HUES48 (cell line): ENCODE results near the gene CPM.

Experiments used
- H3K27ac ChIP-seq: one replicate; pipeline ENCODE4 v1.7.0; 2013; ENCODE audit warnings: low read depth, low read length, inconsistent platforms
- H3K27me3 ChIP-seq: 2 replicates; pipeline ENCODE4 v1.6.1; 2013; ENCODE audit warnings: mild to moderate bottlenecking, low read length; ENCODE audit not compliant: control insufficient read depth, insufficient read depth
- H3K36me3 ChIP-seq: 2 replicates; pipeline ENCODE4 v1.6.1; 2013; ENCODE audit warnings: low read length; ENCODE audit not compliant: control insufficient read depth, insufficient read depth
- H3K4me1 ChIP-seq: 2 replicates; pipeline ENCODE4 v1.6.1; 2013; ENCODE audit warnings: mild to moderate bottlenecking, low read length; ENCODE audit not compliant: control insufficient read depth, insufficient read depth
- H3K4me3 ChIP-seq: 2 replicates; pipeline ENCODE4 v1.5.1; 2013; ENCODE audit warnings: mild to moderate bottlenecking, low read depth, low read length
- H3K9ac ChIP-seq: 2 replicates; pipeline ENCODE4 v1.6.1; 2013; ENCODE audit warnings: mild to moderate bottlenecking, low read depth, low read length, moderate library complexity
- H3K9me3 ChIP-seq: 2 replicates; pipeline ENCODE4 v1.6.1; 2013; ENCODE audit warnings: low read length; ENCODE audit not compliant: control insufficient read depth, insufficient read depth

The CPM gene

DNA sequence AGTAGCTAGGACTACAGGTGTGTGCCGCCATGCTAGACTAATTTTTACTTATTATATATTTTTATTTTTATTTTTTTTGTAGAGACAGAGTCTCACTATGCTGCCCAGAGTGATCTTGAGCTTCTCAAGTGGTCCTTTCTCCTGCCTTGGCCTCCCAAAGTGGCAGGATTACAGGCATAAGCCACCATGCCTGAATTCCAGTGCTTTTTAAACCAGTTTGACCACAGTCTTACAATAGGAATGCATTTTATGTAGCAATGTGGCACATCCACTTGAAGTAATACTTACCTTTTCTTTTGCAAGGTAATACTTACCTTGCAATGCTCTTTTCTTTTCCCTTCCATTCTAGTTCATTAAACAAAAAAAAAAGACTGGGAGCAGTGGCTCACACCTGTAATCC is 38.0 kb upstream of the CPM start:
- Histone ChIP-seq H3K9ac (no peak overlapping the region), H3K27ac (no peak overlapping the region), H3K36me3 (no peaks in the 10 kb centered on the region), H3K27me3 (no peaks in the 10 kb centered on the region), H3K4me3 (no peak overlapping the region), H3K9me3 (no peaks in the 10 kb centered on the region), H3K4me1 (no peaks in the 10 kb centered on the region)

DNA sequence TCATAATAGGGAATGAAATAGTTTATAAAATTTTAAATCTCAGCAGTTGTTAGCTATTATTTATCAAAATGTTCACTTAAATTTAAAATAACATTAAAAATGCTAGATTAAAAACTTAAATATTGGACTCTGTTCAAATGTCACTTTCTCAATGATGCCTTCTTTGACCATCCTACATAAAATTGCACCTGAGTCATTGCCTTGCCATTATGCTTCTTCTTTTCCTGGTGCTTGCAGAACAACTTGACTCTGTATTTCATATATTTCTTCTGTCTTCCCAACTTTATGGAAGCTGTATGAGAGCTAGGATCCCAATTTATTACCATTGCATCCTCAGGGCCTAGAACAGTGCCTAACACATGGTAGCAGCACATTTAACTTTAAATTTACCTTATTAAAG is 37.3 kb upstream of the CPM start:
- Histone ChIP-seq H3K4me1 (no peaks in the 10 kb centered on the region), H3K27ac (no peak overlapping the region), H3K9ac (no peak overlapping the region), H3K4me3 (no peak overlapping the region), H3K9me3 (no peaks in the 10 kb centered on the region), H3K36me3 (no peaks in the 10 kb centered on the region), H3K27me3 (no peaks in the 10 kb centered on the region)

DNA sequence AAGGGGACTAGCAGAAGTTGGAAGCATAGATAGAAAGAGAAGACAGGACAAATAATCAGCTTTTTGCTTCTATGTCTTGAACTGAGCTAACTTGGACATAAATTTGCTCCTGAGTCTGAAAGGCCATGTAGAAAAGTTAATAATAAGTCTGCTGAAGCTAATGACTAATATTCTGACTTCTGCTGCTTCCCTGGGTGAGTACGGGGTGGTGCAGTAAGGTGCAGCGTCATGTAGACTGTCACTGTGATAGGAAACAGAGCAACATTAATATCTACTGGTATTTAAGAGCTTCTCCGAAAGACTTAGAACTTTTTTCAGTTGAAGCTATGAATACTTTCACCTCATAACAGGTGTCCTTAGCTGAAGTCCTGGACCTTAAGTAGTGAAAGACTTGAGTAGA is 34.1 kb upstream of the CPM start:
- Histone ChIP-seq H3K9ac (no peak overlapping the region), H3K4me1 (peaks cover 13% of the 10 kb centered on the region)

DNA sequence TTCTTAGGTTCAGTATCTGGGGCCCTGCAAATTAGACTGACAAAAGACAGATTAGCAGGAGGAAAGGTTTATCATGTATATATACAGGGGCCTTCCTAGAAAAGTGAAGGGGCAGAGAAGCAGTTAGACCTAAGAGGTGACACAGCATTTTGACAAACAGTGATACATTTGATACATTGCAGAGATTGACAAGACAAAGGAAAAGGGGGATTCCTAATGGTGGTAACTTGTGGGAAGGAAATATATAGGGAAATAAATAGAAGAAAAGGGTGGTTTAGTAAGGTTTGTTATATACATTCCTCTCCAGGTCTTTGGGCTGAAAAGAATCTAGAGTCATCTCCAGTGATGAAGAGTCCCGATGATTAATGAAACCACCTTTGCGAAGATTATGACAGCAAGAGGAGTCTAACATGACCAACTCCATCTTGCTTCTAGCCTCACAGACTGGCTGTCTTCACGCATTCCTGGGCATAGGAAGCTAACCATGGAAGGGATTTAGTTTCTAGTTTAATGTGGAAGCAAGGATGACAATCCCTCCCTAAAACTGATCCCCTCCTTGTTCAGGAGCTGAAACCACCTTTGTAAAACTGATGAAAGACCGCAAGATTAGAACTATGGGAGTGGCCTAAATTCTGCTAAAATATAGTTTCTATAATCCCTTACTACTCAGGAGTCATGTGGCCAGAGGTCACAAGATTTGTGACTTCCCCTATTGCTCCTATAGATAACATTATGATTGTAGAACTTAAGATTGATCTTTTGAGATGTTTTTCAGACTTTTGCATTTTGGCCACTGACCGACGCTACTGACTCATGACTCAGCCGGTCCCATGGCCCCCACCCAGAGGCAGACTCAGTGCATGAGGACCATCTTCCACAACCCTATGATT is 31.1 kb upstream of the CPM start:
- H3K36me3 ChIP-seq: no peaks in the 10 kb centered on the region
- H3K27ac ChIP-seq: no peak overlapping the region
- no peaks in the 10 kb centered on the region for H3K27me3 ChIP-seq
- peaks cover 13% of the 10 kb centered on the region for H3K4me1 ChIP-seq
- H3K4me3 ChIP-seq: no peak overlapping the region
- no peaks in the 10 kb centered on the region for H3K9me3 ChIP-seq
- no peak overlapping the region for H3K9ac ChIP-seq

More for the DNA sequence above, 34.1 kb upstream of the CPM start:
- Histone ChIP-seq H3K9me3 (no peaks in the 10 kb centered on the region), H3K27ac (no peak overlapping the region), H3K4me3 (no peak overlapping the region), H3K36me3 (no peaks in the 10 kb centered on the region), H3K27me3 (no peaks in the 10 kb centered on the region)

DNA sequence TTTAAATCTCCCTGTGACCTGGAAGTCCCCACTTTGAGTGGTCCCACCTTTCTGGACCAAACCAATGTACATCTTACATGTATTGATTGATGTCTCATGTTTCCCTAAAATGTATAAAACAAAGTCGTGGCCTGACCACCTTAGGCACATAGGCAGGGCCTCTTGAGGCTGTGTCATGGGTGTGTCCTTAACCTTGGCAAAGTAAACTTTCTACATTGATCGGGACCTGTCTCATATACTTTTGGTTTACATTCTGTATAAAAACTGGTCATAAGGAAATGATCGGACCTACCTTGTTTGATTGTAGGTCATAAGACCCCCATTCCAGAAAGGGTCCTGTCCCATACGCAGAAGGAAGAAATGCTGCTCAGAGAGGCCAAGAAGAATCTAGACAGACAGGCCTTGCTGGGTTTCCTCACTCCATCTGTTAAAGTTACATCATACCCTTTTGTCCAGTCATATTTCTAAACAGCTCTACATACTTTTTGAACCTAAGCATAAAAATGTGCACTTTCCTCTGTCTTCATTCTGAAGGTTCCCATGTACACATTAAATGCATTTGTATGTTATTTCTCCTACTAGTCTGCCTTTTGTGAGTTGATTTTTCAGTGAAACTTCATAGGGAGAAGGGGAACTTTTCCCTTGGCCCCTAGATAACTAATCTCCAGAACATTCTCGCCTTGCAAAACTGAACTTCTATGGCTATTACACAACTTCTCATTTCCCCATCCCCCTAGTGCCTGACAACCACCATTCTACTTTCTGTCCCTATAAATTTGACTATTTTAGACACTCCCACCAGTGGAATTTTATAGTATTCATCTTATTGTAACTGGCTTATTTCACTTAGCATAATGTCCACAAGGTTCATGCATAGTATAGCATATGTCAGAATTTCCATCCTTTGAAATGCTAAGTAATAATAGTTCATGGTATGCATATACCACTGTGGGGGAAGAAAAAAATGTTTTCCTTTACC is 30.2 kb upstream of the CPM start:
- H3K36me3 ChIP-seq: no peaks in the 10 kb centered on the region
- peaks cover 13% of the 10 kb centered on the region for H3K4me1 ChIP-seq
- no peaks in the 10 kb centered on the region for H3K27me3 ChIP-seq
- H3K9me3 ChIP-seq: no peaks in the 10 kb centered on the region
- no peak overlapping the region for H3K4me3 ChIP-seq
- no peak overlapping the region for H3K9ac ChIP-seq
- H3K27ac ChIP-seq: no peak overlapping the region

DNA sequence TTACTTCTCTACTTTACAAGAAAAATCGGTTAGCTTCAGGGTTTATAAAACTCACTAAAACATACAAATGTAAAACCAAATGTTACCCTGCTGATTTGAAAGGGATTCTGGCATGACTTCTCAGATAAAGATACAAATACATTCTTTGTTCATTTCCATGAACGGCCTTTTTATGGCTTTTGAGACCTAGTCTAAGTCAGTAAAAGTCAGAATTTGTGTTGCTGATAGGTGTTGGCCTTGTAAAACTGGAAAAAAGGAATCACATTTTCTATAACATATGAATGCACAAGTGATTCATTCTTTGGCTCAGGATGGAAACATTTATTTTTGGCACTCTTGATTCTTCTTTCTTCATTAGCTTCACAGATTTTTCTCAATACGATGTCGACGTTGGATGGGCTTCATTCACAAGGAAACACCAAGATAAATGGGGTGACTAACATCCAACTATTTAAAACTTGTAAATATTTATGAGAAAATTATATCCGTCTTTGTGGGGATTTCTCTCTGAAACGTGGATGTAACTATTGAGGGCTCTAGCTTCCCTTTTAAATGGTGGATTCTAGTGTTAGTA is 27.0 kb upstream of the CPM start:
- no peak overlapping the region for H3K9ac ChIP-seq
- peaks cover 13% of the 10 kb centered on the region for H3K4me1 ChIP-seq
- H3K27me3 ChIP-seq: no peaks in the 10 kb centered on the region
- H3K9me3 ChIP-seq: peaks cover 14% of the 10 kb centered on the region; the same call in 1 of the 2 replicates
- H3K36me3 ChIP-seq: no peaks in the 10 kb centered on the region
- no peak overlapping the region for H3K4me3 ChIP-seq
- H3K27ac ChIP-seq: no peak overlapping the region

DNA sequence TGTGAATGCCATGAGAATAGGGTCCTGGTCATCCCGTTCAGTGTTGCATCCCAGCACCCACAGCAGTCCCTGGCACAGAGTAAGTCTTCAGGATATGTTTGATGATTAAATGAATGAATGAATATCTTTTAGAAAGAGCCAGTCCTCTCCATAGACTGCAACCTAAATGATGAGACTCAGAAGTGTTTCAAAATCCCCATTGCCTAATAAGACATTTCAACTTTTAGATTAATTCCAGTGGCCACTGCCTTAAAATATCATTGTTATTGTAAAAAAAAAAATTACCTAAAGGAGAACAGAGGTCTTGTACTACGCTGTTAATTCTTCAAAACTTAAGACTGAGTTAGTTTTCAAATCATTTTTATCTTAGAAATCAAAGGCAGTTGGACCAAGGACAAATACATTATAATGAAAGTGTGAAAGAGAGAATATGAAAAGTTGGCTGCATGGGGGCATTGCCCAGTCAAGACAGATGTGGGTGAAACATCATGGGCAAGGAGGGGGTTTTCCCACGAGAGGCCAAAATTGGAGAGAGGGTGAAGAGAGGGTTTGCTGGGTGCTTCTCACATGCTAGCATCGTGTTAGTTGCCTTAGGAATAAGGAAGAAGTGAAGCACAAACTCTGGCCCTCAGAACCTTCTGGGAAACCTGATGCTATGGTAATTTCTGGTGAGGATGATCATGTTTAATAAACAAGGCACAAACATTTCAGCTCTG is 26.3 kb upstream of the CPM start:
- Histone ChIP-seq H3K4me3 (no peak overlapping the region), H3K4me1 (peaks cover 13% of the 10 kb centered on the region), H3K36me3 (no peaks in the 10 kb centered on the region), H3K9me3 (peaks cover 14% of the 10 kb centered on the region; the same call in 1 of the 2 replicates), H3K27me3 (no peaks in the 10 kb centered on the region), H3K27ac (no peak overlapping the region), H3K9ac (no peak overlapping the region)

DNA sequence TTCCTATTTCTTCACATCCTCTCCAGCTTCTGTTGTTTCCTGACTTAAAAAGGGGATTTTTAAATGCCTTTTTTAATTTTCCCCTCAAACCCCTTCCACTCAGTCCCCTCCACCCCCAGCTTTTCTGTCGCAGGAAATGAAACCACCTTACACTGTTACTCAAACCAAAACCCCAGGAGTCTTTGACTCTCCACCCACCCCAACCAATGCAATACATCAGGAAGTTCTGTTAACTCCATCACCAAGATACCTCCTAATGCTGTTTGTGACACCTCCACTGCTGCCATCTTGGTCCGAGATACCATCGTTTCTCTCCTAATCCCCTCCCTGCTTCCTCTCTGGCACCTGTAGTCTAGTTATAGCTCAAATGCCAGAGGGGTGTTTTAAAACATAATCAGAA is 25.4 kb upstream of the CPM start:
- Histone ChIP-seq H3K27ac (no peak overlapping the region), H3K9me3 (peaks cover 14% of the 10 kb centered on the region; the same call in 1 of the 2 replicates), H3K4me1 (peaks cover 4% of the 10 kb centered on the region; the same call in 1 of the 2 replicates), H3K9ac (no peak overlapping the region), H3K27me3 (no peaks in the 10 kb centered on the region), H3K36me3 (no peaks in the 10 kb centered on the region), H3K4me3 (no peak overlapping the region)

DNA sequence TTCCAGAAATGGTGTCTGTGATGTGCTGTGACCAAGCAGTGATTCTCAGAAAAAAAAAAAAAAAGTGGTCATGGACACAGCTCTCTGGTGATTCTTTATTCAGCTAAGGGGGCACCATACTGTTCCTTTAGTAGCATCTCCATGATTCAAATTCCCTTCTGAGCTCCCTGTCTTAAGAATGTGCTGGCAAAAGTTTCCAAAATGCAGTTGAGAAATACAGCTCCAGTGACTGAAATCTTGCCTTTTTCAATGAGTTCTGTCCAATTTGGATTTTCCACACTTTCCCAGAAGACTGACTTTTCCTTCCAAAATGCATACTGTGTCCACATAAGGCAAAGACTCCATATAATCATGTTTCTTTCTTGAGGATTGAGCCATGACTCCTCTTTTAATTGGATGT is 24.3 kb upstream of the CPM start:
- Histone ChIP-seq H3K27ac (no peak overlapping the region), H3K27me3 (no peaks in the 10 kb centered on the region), H3K4me1 (no peaks in the 10 kb centered on the region), H3K9ac (no peak overlapping the region), H3K4me3 (no peak overlapping the region), H3K9me3 (peaks cover 14% of the 10 kb centered on the region; the same call in 1 of the 2 replicates), H3K36me3 (no peaks in the 10 kb centered on the region)

DNA sequence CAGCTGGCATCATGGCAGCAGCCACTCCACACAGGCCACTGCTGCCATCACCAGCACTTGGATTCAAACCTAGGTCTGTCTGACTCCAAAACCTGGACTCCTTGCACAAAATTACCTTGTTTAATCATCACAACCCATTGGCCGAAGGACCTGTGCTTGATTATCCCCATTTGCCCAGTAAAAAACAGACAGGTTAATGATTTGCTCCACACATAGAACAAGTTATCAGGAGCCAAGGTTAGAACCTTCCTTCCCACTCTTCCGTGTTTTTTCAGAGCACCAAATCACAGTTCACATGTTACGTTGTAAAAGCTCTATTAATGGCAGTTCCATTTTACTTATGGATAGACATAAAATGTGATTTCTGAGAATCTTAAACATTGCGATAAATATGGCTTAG is 23.5 kb upstream of the CPM start:
- Histone ChIP-seq H3K27ac (no peak overlapping the region), H3K4me3 (no peak overlapping the region), H3K36me3 (no peaks in the 10 kb centered on the region), H3K27me3 (no peaks in the 10 kb centered on the region), H3K4me1 (no peaks in the 10 kb centered on the region), H3K9ac (no peak overlapping the region), H3K9me3 (peaks cover 14% of the 10 kb centered on the region; the same call in 1 of the 2 replicates)
